EH (cell line): ENCODE data around the gene TRIM37.
A peak's percentile ranks its signal among the peaks of the same experiment; 100 is the strongest.
"Not testable (repeated sequence)": the region's sequence is repeated elsewhere in the genome, so short reads cannot be mapped to it uniquely, and the experiment has no call there.

Experiments
- DNase-seq: peaks from one replicate; pipeline ENCODE4 v3.0.0-alpha.2; 2015; ENCODE audit warnings: low read depth

Gene TRIM37

DNA sequence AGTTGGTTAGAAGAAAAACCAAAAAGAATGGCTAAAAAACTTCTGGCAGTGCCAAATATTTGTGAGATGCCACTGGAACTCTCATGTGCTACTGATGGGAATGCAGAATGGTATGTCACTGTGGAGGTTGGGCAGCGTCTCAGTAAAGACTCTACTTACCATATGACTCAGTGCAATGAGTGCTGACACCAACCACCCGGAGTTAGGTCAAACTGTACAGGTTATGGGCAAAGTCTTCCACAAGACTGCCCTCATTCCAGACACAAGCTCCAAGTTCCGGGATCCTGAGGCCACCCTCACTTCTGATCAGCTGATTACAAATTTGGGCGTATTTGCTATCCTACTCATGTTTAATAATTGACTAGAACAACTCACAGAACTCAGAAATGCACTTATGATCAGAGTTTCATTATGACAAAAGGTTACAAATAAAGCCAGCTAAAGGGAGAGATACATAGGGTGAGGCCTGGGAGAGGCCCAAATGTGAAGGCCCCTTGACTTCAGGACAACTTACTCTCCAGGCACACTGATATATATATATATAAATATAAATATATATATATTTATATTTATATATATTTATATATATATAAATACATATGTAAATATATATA lies 114.9 kb downstream of the TRIM37 start:
- DNase-seq: peak; percentile 92

- DNase-seq: no peak
Observed at GRCh38 chr17:58989629-58990028, 117.1 kb downstream of the TRIM37 start.

DNA sequence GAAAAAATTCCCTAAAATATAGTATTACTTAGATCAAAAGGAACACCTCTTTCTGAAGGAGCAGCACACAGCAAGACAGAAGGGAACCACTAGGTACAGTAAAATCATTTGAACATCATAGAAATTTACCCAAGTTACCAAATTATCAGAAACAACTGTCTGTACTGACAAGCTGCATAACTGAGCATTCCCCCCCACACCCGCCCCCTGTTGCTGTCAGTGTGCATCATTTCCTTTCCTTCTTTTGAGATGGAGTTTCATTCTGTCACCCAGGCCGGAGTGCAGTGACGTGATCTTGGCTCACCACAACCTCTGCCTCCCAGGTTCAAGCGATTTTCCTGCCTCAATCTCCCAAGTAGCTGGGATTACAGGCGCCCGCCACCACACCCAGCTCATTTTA lies 120.7 kb downstream of the TRIM37 start:
- DNase-seq: no peak

- no peak for DNase-seq
Observed at GRCh38 chr17:58985367-58985766, 121.3 kb downstream of the TRIM37 start.

GRCh38 chr17:58982626-58983025 lies 124.1 kb downstream of the TRIM37 start:
- DNase-seq: no peak

GRCh38 chr17:58980706-58981481 lies 125.8 kb downstream of the TRIM37 start:
- no peak for DNase-seq

DNA sequence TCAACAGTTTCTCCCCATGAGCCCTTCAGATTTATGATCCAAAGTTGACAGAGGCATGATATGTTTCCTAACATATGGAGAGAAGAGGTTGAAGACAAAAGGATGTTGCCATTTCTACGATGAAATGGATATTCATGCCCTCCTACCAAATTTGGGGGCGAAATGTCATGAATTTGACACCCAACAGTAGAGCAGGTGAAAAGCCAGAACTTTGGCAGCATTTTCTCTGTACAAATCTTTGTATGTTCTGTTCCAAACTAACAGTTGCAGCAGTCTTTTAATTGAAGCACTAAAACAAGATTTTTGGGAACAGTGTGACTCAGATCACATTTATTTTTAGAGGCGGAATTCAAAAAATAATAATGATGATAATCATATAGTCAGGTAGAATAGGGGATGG lies 130.1 kb downstream of the TRIM37 start:
- DNase-seq: no peak

- DNase-seq: no peak
Observed at GRCh38 chr17:58974354-58974753, 132.3 kb downstream of the TRIM37 start.

DNA sequence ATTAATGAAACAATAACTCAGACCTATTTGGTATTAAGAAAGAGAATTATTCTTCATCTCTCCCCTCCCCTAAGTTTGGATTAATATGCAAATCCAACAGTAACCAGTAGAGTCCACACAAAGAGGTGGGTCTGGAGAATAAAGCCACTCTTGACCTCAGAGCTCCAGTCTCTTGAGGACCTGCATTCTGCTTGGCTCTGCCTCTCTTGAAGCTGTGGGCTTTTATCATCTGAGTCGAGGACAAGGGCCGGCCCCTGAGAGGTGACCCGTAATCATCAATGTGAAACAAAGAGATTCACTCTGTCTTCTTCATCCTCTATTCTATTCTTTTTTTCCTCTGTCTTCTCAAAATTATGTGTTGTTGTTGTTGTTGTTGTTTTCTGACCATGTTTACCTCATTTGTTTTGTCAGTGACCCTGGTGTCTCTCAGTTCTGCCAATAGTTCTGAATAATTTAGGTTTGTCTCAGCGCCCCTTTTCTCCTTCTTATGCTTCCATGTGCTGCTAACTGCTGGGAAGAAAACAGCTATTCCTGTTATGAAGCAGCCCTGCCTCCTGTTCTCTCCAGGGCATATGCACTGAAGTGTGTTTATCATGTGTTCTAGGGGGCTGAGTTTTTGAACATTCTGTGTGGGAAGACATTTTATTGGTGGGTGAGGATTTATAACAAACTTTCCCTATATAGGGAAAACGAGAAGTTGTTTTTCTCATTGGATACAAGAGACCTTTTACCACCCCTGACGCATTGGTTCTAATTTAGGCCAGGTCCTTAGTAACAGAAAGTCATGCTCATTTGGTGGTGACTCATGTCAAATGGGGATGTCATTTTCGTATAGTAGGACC lies 135.8 kb downstream of the TRIM37 start:
- peak; percentile 71 for DNase-seq

GRCh38 chr17:58969612-58970011 lies 137.1 kb downstream of the TRIM37 start:
- DNase-seq: no peak

GRCh38 chr17:58969156-58969555 lies 137.5 kb downstream of the TRIM37 start:
- DNase-seq: no peak

DNA sequence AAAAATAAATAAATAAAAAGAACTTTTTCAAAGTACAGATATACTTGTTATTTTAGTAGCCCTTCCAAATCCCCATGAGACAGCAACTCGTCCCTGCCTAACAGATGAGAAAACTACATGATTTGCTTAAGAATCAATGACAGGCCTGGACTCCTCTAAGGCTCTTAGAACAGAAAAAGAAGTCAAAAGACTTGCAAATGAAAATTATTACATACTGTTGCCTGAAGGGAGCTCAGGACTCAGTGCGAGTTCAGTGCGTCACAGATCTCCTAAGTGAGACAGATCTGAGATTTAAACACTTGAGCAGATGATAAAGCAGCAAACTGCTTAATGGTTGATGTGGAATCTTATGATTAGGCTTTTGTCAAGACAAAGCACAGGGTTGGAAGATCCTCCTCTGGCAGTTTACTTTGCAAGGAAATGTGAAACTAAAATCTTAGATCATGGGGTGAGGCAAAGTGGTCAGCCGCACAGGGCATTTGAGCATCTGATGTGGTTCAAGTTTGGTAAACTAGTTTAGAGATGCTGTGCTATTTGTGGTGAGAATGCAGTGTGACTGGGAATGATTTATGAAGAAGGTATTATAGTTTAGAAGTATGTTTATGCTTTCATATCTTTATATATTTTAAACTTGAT lies 138.1 kb downstream of the TRIM37 start:
- DNase-seq: peak; percentile 35

GRCh38 chr17:58966208-58966607 lies 140.5 kb downstream of the TRIM37 start:
- DNase-seq: no peak

DNA sequence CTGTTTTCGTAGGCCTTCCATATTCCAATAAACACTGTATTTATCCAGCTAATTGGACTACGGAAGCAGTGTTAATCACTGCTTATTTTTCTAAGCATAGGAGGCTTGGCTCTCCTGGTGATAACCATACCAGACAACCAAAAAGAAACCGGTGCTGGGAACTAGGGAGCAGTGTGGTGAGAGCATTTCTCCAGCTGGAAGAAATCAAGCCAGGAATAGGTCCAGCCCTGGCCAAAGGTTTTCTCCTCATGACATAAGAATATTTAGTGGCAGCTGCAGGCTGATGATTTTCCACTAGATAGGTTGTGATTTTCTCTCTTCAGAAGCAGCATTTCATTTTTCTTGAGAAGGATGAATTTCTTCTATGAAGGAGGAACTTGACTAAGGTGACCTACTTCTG lies 141.5 kb downstream of the TRIM37 start:
- no peak for DNase-seq

DNA sequence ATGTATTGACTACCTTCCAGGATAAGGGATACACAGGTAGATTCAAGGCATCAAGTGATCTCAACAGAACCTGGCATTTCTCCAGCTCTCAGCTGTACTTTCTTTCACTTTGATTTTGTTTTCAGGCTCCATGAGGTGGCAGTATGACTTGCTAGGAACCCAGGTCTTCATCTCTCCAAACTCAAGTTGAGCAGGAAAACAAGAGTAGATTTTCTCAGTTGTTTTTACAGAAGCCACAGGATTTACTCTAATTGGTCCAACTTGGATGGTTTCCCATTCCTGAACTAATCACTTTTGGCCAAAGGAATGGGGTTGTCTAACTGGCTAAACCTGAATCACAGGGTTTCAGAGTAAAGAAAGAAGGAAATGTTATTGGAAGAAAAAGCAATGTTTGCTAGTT lies 146.6 kb downstream of the TRIM37 start:
- DNase-seq: peak; percentile 82

DNA sequence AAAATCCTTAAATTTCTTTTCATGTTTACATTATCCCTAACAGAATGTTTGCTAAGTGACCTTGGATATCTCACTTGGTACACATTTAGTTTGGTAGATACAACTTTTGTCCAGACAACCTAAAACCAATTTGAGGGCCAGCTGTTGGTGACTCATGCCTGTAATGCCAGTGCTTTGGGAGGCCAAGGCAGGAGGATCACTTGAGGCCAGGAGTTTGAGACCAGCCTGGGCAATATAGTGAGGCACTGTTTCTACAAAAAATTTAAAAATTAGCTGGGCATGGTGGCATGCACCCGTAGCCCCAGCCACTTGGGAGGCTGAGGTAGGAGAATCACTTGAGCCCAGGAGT lies 149.0 kb downstream of the TRIM37 start:
- DNase-seq: not testable (repeated sequence)

DNA sequence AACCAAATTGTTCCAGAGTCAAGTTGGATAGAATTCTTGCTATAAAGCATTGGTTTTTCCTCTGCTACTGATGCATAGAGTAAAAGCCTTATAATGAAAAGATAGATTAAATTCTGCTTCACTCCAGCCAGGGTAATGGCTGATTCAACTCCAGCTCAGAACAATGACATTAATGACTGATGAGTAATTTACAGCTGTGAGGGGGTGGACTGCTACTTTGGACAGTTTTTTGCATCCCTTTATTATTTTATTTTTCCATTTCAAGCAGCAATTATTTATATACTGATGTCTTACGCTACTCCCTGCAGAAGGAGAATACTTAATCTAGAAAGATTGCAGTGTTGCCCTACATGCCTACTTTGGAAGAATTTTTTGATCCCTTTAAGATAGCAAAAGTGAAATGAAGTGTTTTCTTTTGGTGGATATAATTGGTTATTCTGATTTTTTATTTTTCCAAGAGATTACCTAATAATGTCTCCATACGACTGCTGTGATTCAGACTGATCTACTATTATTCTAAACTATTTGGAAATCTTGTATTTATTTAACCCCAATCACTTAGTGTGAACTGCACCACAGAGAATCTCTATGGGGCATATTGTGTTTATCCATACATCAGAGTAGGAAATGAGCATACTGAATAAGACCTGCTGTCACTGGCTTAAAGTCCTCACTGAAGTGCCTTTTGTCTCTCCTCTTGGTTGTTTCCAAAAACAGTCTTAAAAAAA lies 149.5 kb downstream of the TRIM37 start:
- peak; percentile 69 for DNase-seq

- DNase-seq: not testable (repeated sequence)
Observed at GRCh38 chr17:58954358-58954757, 152.3 kb downstream of the TRIM37 start.

GRCh38 chr17:58947824-58948223 lies 158.9 kb downstream of the TRIM37 start:
- peak; percentile 27 for DNase-seq

- no peak for DNase-seq
Observed at GRCh38 chr17:58947411-58947810, 159.3 kb downstream of the TRIM37 start.

DNA sequence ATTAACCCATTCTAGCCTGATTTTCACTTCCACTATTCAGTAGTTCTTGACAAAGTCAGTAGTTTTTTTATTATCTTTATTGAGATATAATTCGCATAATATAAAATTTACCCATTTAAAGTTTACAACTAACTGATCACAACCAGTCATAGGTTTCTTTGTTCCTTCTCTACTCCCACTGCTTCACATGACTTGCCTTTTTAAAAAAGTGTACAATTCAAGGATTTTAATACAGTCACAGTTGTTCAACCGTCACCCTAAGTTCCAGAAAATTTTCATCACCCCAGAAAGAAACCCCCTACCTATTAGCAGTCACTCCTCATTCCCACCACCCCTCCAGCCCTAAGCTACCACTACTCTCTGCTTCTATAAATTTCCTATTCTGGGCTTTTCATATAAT lies 162.5 kb downstream of the TRIM37 start:
- no peak for DNase-seq

- DNase-seq: no peak
Observed at GRCh38 chr17:58936295-58936694, 170.4 kb downstream of the TRIM37 start.
